H1 (cell line): ENCODE measurements around the gene SHPK. TPM values are rescaled to one million over a fixed set of nuclear protein-coding genes. Genes with fewer than 3 reads are reported as not detected.
A peak's percentile ranks its signal among the peaks of the same experiment; 100 is the strongest.

ENCODE experiments used
- GABPA ChIP-seq: IDR thresholded peaks from 2 replicates; pipeline ENCODE4 v1.6.1; 2011; ENCODE audit warnings: mild to moderate bottlenecking, low read length, moderate library complexity, borderline replicate concordance; ENCODE audit not compliant: insufficient read depth
- HDAC2 ChIP-seq, 2 experiments: fragments of 300-600 bp in 1 of 2; sonication (generic) in 1 of 2; IDR thresholded peaks; 2 replicates each; pipeline ENCODE4 v1.6.1; 2011 to 2012; ENCODE audit warnings: low read depth in 2 of 2, low read length in 2 of 2, mild to moderate bottlenecking in 2 of 2, moderate library complexity in 2 of 2, borderline replicate concordance in 1 of 2, inconsistent platforms in 1 of 2
- MAFK ChIP-seq: IDR thresholded peaks from 2 replicates; pipeline ENCODE4 v1.6.1; 2012; ENCODE audit warnings: low read depth, mild to moderate bottlenecking, improper control_type of control experiment, low read length
- POLR2AphosphoS5 ChIP-seq: IDR thresholded peaks from 2 replicates; pipeline ENCODE4 v1.6.1; 2011; ENCODE audit warnings: low read depth, low read length
- RNF2 ChIP-seq: fragments of 200-900, 300-1000 bp; sonication (generic); IDR thresholded peaks from 2 replicates; pipeline ENCODE4 v1.7.1; 2016; ENCODE audit warnings: borderline replicate concordance, low read depth, mild to moderate bottlenecking, antibody characterized with exemption, low read length; ENCODE audit not compliant: poor library complexity, severe bottlenecking; ENCODE audit errors: missing control alignments
- SP2 ChIP-seq: IDR thresholded peaks from 2 replicates; pipeline ENCODE4 v1.6.1; 2012; ENCODE audit warnings: mild to moderate bottlenecking, low read length, inconsistent platforms
- SUZ12 ChIP-seq: fragments of 200-600 bp; sonication (generic); IDR thresholded peaks from 2 replicates; pipeline ENCODE4 v1.6.1; 2012; ENCODE audit warnings: mild to moderate bottlenecking, inconsistent platforms, low read length, moderate library complexity, mixed read lengths
- TBP ChIP-seq: IDR thresholded peaks from 2 replicates; pipeline ENCODE4 v1.6.1; 2011; ENCODE audit warnings: low read depth, low read length, improper control_type of control experiment
- polyA plus RNA-seq, 7 experiments: library from polyadenylated mRNA; depleted of rRNA in 3 of 7; stranded (reverse) in 5 of 7; unstranded in 2 of 7; fragments of >200 nt in 5 of 7; fragments of 200-250 nt in 2 of 7; gene quantifications; 1 replicate in 5 of 7; 2 replicates in 1 of 7; 4 replicates in 1 of 7; pipeline versions ENCODE4 v1.2.1 to v1.2.3, GENCODE V29; 2011 to 2013; ENCODE audit warnings: missing spikeins in 2 of 7, mixed read lengths in 2 of 7
- total RNA-seq: library from RNA; stranded (reverse); fragmentation: NEBNext Ultra II Directional; extraction: Animal tissue kit (Norgen Biotek cat#: 25700); gene quantifications from 2 replicates; pipeline ENCODE4 v1.2.1, GENCODE V29; 2021
- TF ChIP-seq, protein P1 (sequence below): fragments of 300-600 bp; sonication (generic); IDR thresholded peaks from 2 replicates; pipeline ENCODE4 v1.7.1; 2012; ENCODE audit warnings: low read length, moderate library complexity, mild to moderate bottlenecking, inconsistent platforms; ENCODE audit not compliant: insufficient replicate concordance

The SHPK gene
- total and polyA plus RNA-seq, 2 of the 8 experiments (the other 6 are each of a cell fraction or from before 2014, with no cell fraction given), result 28.6 to 36.7 TPM

- TF ChIP-seq, protein P1, sequence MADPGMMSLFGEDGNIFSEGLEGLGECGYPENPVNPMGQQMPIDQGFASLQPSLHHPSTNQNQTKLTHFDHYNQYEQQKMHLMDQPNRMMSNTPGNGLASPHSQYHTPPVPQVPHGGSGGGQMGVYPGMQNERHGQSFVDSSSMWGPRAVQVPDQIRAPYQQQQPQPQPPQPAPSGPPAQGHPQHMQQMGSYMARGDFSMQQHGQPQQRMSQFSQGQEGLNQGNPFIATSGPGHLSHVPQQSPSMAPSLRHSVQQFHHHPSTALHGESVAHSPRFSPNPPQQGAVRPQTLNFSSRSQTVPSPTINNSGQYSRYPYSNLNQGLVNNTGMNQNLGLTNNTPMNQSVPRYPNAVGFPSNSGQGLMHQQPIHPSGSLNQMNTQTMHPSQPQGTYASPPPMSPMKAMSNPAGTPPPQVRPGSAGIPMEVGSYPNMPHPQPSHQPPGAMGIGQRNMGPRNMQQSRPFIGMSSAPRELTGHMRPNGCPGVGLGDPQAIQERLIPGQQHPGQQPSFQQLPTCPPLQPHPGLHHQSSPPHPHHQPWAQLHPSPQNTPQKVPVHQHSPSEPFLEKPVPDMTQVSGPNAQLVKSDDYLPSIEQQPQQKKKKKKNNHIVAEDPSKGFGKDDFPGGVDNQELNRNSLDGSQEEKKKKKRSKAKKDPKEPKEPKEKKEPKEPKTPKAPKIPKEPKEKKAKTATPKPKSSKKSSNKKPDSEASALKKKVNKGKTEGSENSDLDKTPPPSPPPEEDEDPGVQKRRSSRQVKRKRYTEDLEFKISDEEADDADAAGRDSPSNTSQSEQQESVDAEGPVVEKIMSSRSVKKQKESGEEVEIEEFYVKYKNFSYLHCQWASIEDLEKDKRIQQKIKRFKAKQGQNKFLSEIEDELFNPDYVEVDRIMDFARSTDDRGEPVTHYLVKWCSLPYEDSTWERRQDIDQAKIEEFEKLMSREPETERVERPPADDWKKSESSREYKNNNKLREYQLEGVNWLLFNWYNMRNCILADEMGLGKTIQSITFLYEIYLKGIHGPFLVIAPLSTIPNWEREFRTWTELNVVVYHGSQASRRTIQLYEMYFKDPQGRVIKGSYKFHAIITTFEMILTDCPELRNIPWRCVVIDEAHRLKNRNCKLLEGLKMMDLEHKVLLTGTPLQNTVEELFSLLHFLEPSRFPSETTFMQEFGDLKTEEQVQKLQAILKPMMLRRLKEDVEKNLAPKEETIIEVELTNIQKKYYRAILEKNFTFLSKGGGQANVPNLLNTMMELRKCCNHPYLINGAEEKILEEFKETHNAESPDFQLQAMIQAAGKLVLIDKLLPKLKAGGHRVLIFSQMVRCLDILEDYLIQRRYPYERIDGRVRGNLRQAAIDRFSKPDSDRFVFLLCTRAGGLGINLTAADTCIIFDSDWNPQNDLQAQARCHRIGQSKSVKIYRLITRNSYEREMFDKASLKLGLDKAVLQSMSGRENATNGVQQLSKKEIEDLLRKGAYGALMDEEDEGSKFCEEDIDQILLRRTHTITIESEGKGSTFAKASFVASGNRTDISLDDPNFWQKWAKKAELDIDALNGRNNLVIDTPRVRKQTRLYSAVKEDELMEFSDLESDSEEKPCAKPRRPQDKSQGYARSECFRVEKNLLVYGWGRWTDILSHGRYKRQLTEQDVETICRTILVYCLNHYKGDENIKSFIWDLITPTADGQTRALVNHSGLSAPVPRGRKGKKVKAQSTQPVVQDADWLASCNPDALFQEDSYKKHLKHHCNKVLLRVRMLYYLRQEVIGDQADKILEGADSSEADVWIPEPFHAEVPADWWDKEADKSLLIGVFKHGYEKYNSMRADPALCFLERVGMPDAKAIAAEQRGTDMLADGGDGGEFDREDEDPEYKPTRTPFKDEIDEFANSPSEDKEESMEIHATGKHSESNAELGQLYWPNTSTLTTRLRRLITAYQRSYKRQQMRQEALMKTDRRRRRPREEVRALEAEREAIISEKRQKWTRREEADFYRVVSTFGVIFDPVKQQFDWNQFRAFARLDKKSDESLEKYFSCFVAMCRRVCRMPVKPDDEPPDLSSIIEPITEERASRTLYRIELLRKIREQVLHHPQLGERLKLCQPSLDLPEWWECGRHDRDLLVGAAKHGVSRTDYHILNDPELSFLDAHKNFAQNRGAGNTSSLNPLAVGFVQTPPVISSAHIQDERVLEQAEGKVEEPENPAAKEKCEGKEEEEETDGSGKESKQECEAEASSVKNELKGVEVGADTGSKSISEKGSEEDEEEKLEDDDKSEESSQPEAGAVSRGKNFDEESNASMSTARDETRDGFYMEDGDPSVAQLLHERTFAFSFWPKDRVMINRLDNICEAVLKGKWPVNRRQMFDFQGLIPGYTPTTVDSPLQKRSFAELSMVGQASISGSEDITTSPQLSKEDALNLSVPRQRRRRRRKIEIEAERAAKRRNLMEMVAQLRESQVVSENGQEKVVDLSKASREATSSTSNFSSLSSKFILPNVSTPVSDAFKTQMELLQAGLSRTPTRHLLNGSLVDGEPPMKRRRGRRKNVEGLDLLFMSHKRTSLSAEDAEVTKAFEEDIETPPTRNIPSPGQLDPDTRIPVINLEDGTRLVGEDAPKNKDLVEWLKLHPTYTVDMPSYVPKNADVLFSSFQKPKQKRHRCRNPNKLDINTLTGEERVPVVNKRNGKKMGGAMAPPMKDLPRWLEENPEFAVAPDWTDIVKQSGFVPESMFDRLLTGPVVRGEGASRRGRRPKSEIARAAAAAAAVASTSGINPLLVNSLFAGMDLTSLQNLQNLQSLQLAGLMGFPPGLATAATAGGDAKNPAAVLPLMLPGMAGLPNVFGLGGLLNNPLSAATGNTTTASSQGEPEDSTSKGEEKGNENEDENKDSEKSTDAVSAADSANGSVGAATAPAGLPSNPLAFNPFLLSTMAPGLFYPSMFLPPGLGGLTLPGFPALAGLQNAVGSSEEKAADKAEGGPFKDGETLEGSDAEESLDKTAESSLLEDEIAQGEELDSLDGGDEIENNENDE, result no peak
- no peak for TF ChIP-seq RNF2
- TF ChIP-seq POLR2AphosphoS5, result peak; percentile 80; the same call in 1 of the 2 replicates
- TF ChIP-seq HDAC2 (IDR thresholded peaks at IDR 0.05; ENCODE audit: borderline replicate concordance in 1 of 2, low read depth in 2 of 2, low read length in 2 of 2), result 0 out of 4 replicates have a peak, but pooled peaks of 1 of the 2 experiments have one; percentile 15
- TF ChIP-seq GABPA, result peak; percentile 27; the same call in 1 of the 2 replicates
- TF ChIP-seq MAFK, result no peak
- TF ChIP-seq SUZ12, result no peak
- TF ChIP-seq SP2, result peak; percentile 16; the same call in 1 of the 2 replicates
- TF ChIP-seq TBP, result peak; percentile 70
Measured at GRCh38 chr17:3636154-3636907, at the start of gene SHPK, which contains the start of gene CTNS (continued).
